AG09309 (cell line): ENCODE data around the gene ITIH4.

ENCODE experiments used
- DNase-seq: peaks from one replicate; pipeline ENCODE4 v3.0.0-alpha.2; 2010; ENCODE audit warnings: low read depth
- H3K4me3 ChIP-seq: 2 replicates; pipeline ENCODE4 v1.5.1; 2011; ENCODE audit warnings: mild to moderate bottlenecking, low read depth, low read length, moderate library complexity; ENCODE audit not compliant: control insufficient read depth
- TF ChIP-seq, protein P1 (sequence below): IDR thresholded peaks from 2 replicates; pipeline ENCODE4 v1.5.1; 2011; ENCODE audit warnings: mild to moderate bottlenecking, low read depth, low read length, inconsistent platforms; ENCODE audit not compliant: insufficient read depth, control insufficient read depth; ENCODE audit errors: missing control alignments

Gene ITIH4

GRCh38 chr3:52809662-52810377, 20.7 kb downstream of the ITIH4 start:
- no peak overlapping the region for H3K4me3 ChIP-seq

GRCh38 chr3:52809149-52809548, 21.3 kb downstream of the ITIH4 start:
- DNase-seq, result no peak
- TF ChIP-seq, protein P1, sequence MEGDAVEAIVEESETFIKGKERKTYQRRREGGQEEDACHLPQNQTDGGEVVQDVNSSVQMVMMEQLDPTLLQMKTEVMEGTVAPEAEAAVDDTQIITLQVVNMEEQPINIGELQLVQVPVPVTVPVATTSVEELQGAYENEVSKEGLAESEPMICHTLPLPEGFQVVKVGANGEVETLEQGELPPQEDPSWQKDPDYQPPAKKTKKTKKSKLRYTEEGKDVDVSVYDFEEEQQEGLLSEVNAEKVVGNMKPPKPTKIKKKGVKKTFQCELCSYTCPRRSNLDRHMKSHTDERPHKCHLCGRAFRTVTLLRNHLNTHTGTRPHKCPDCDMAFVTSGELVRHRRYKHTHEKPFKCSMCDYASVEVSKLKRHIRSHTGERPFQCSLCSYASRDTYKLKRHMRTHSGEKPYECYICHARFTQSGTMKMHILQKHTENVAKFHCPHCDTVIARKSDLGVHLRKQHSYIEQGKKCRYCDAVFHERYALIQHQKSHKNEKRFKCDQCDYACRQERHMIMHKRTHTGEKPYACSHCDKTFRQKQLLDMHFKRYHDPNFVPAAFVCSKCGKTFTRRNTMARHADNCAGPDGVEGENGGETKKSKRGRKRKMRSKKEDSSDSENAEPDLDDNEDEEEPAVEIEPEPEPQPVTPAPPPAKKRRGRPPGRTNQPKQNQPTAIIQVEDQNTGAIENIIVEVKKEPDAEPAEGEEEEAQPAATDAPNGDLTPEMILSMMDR, result no peak

More at GRCh38 chr3:52809662-52810377, 20.7 kb downstream of the ITIH4 start:
- TF ChIP-seq, protein P1, result no peak
- no peak for DNase-seq

DNA sequence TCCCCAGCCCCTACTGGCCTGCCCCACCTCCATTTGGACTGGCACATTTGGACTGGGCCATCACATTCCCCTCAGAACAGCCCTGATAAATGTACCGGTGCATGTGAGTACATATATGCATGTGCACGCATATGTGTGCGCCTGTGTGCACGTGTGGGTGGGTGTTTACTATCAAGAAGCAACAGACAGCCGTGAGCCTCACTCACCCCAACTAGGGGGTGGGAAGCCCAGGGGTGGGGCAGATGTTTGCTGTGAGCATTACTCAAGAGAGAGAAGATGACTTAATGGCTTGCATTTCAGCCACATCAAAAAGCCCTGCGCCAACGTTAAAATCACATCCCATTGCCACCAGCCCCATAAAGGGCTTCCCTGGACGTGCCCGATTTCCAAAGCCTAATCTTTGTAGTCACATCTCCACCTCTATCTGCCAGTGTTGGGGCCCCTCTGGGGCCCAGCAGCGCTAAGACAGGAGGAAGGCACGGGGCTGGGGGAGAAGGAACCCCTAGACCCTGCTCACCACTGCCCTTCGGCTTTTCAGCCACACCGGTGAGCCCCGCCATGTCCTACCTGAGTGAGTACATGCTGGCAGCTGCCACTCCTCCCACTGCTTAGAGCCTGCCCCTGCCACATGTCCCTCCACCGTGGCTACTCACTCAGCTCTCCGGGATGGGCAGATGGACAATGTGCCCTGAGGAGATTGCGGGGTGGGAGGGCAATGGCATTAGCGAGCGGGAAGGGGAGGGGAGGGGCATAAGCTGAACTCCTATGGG, 25.0 kb downstream of the ITIH4 start:
- TF ChIP-seq, protein P1, result no peak
- H3K4me3 ChIP-seq, result no peak overlapping the region
- DNase-seq, result no peak

More at GRCh38 chr3:52809149-52809548, 21.3 kb downstream of the ITIH4 start:
- H3K4me3 ChIP-seq, result no peak overlapping the region

- no peak overlapping the region for H3K4me3 ChIP-seq
- TF ChIP-seq, protein P1, result no peak
- DNase-seq, result no peak
Measured at GRCh38 chr3:52801839-52802238, 28.6 kb downstream of the ITIH4 start.

- TF ChIP-seq, protein P1, result no peak
- H3K4me3 ChIP-seq, result no peak overlapping the region
- no peak for DNase-seq
Measured at GRCh38 chr3:52800079-52800478, 30.4 kb downstream of the ITIH4 start.

- DNase-seq, result no peak
- H3K4me3 ChIP-seq, result no peak overlapping the region
- TF ChIP-seq, protein P1, result peak; percentile 42
Measured at GRCh38 chr3:52798978-52799476, 31.4 kb downstream of the ITIH4 start.
